ENCODE results near the gene CYB5D1.
A peak's percentile ranks its signal among the peaks of the same experiment; 100 is the strongest.

CYB5D1 gene

GRCh38 chr17:7849751-7850504, 7.9 kb upstream of the CYB5D1 start:
- Histone ChIP-seq H3K4me3 (ENCODE audit: low read length) (no peak overlapping the region), H3K4me1 (ENCODE audit: control insufficient read depth, insufficient read depth, low read length) (peaks cover 8% of the 10 kb centered on the region), H3K9ac (ENCODE audit: low read length) (no peak overlapping the region), H3K36me3 (ENCODE audit: control insufficient read depth, insufficient read depth, low read length) (peaks cover 33% of the 10 kb centered on the region), H3K27me3 (ENCODE audit: control insufficient read depth, insufficient read depth, low read length) (no peaks in the 10 kb centered on the region), H3K27ac (ENCODE audit: low read depth, low read length) (no peak overlapping the region)

- Histone ChIP-seq H3K27me3 (ENCODE audit: control insufficient read depth, insufficient read depth, low read length) (no peaks in the 10 kb centered on the region), H3K27ac (ENCODE audit: low read depth, low read length) (no peak overlapping the region), H3K36me3 (ENCODE audit: control insufficient read depth, insufficient read depth, low read length) (peaks cover 33% of the 10 kb centered on the region), H3K9ac (ENCODE audit: low read length) (no peak overlapping the region), H3K4me3 (ENCODE audit: low read length) (peak overlapping the region; percentile 22), H3K4me1 (ENCODE audit: control insufficient read depth, insufficient read depth, low read length) (no peaks in the 10 kb centered on the region)
These were observed 6.9 kb upstream of the CYB5D1 start for GRCh38 chr17:7850701-7851437.

GRCh38 chr17:7851438-7852261, 6.2 kb upstream of the CYB5D1 start:
- no peak overlapping the region for H3K9ac ChIP-seq (ENCODE audit: low read length)
- peaks cover 8% of the 10 kb centered on the region for H3K4me1 ChIP-seq (ENCODE audit: control insufficient read depth, insufficient read depth, low read length)
- H3K4me3 ChIP-seq (ENCODE audit: low read length): peak overlapping the region; percentile 22
- H3K27ac ChIP-seq (ENCODE audit: low read depth, low read length): peak overlapping the region; percentile 8
- peaks cover 26% of the 10 kb centered on the region for H3K36me3 ChIP-seq (ENCODE audit: control insufficient read depth, insufficient read depth, low read length)
- no peaks in the 10 kb centered on the region for H3K27me3 ChIP-seq (ENCODE audit: control insufficient read depth, insufficient read depth, low read length)

- Histone ChIP-seq H3K36me3 (ENCODE audit: control insufficient read depth, insufficient read depth, low read length) (peaks cover 21% of the 10 kb centered on the region), H3K27ac (ENCODE audit: low read depth, low read length) (no peak overlapping the region), H3K4me3 (ENCODE audit: low read length) (no peak overlapping the region), H3K27me3 (ENCODE audit: control insufficient read depth, insufficient read depth, low read length) (no peaks in the 10 kb centered on the region), H3K4me1 (ENCODE audit: control insufficient read depth, insufficient read depth, low read length) (peaks cover 8% of the 10 kb centered on the region), H3K9ac (ENCODE audit: low read length) (no peak overlapping the region)
These were observed 5.5 kb upstream of the CYB5D1 start for GRCh38 chr17:7852262-7852670.

- Histone ChIP-seq H3K4me3 (ENCODE audit: low read length) (no peak overlapping the region), H3K36me3 (ENCODE audit: control insufficient read depth, insufficient read depth, low read length) (peaks cover 21% of the 10 kb centered on the region), H3K9ac (ENCODE audit: low read length) (no peak overlapping the region), H3K27ac (ENCODE audit: low read depth, low read length) (no peak overlapping the region), H3K27me3 (ENCODE audit: control insufficient read depth, insufficient read depth, low read length) (no peaks in the 10 kb centered on the region), H3K4me1 (ENCODE audit: control insufficient read depth, insufficient read depth, low read length) (peaks cover 8% of the 10 kb centered on the region)
These were observed 4.7 kb upstream of the CYB5D1 start for GRCh38 chr17:7852919-7853690.

- H3K4me1 ChIP-seq (ENCODE audit: control insufficient read depth, insufficient read depth, low read length): peaks cover 10% of the 10 kb centered on the region
- no peak overlapping the region for H3K4me3 ChIP-seq (ENCODE audit: low read length)
- H3K27me3 ChIP-seq (ENCODE audit: control insufficient read depth, insufficient read depth, low read length): no peaks in the 10 kb centered on the region
- H3K9ac ChIP-seq (ENCODE audit: low read length): no peak overlapping the region
- peaks cover 21% of the 10 kb centered on the region for H3K36me3 ChIP-seq (ENCODE audit: control insufficient read depth, insufficient read depth, low read length)
- H3K27ac ChIP-seq (ENCODE audit: low read depth, low read length): no peak overlapping the region
These were observed 4.1 kb upstream of the CYB5D1 start for GRCh38 chr17:7853691-7854038.

- Histone ChIP-seq H3K27ac (ENCODE audit: low read depth, low read length) (no peak overlapping the region), H3K9ac (ENCODE audit: low read length) (no peak overlapping the region), H3K4me3 (ENCODE audit: low read length) (no peak overlapping the region), H3K36me3 (ENCODE audit: control insufficient read depth, insufficient read depth, low read length) (peaks cover 20% of the 10 kb centered on the region), H3K27me3 (ENCODE audit: control insufficient read depth, insufficient read depth, low read length) (no peaks in the 10 kb centered on the region), H3K4me1 (ENCODE audit: control insufficient read depth, insufficient read depth, low read length) (peaks cover 15% of the 10 kb centered on the region)
These were observed 3.6 kb upstream of the CYB5D1 start for GRCh38 chr17:7854078-7854777.

- Histone ChIP-seq H3K27me3 (ENCODE audit: control insufficient read depth, insufficient read depth, low read length) (no peaks in the 10 kb centered on the region), H3K4me1 (ENCODE audit: control insufficient read depth, insufficient read depth, low read length) (peaks cover 15% of the 10 kb centered on the region), H3K27ac (ENCODE audit: low read depth, low read length) (peak within 1 kb of the TSS; percentile 3), H3K4me3 (ENCODE audit: low read length) (peak within 1 kb of the TSS; percentile 94), H3K9ac (ENCODE audit: low read length) (no peak within 1 kb of the TSS), H3K36me3 (ENCODE audit: control insufficient read depth, insufficient read depth, low read length) (peaks cover 13% of the 10 kb centered on the region)
These were observed 2.7 kb upstream of the CYB5D1 start, which contains the start of gene TMEM88 for GRCh38 chr17:7854851-7855659. TSS of gene TMEM88 (plus strand) at chr17:7855066. CDS start at chr17:7855075, 9 bp downstream.

GRCh38 chr17:7855660-7856010, 2.2 kb upstream of the CYB5D1 start:
- peak overlapping the region; percentile 3 for H3K27ac ChIP-seq (ENCODE audit: low read depth, low read length)
- H3K4me3 ChIP-seq (ENCODE audit: low read length): peak overlapping the region; percentile 94
- H3K4me1 ChIP-seq (ENCODE audit: control insufficient read depth, insufficient read depth, low read length): peaks cover 15% of the 10 kb centered on the region
- H3K27me3 ChIP-seq (ENCODE audit: control insufficient read depth, insufficient read depth, low read length): no peaks in the 10 kb centered on the region
- H3K36me3 ChIP-seq (ENCODE audit: control insufficient read depth, insufficient read depth, low read length): peaks cover 11% of the 10 kb centered on the region
- no peak overlapping the region for H3K9ac ChIP-seq (ENCODE audit: low read length)

GRCh38 chr17:7856011-7856810, 1.6 kb upstream of the CYB5D1 start:
- H3K27me3 ChIP-seq (ENCODE audit: control insufficient read depth, insufficient read depth, low read length): no peaks in the 10 kb centered on the region
- H3K27ac ChIP-seq (ENCODE audit: low read depth, low read length): peak overlapping the region; percentile 92
- H3K4me3 ChIP-seq (ENCODE audit: low read length): peak overlapping the region; percentile 94
- peaks cover 15% of the 10 kb centered on the region for H3K4me1 ChIP-seq (ENCODE audit: control insufficient read depth, insufficient read depth, low read length)
- H3K36me3 ChIP-seq (ENCODE audit: control insufficient read depth, insufficient read depth, low read length): peaks cover 7% of the 10 kb centered on the region
- H3K9ac ChIP-seq (ENCODE audit: low read length): peak overlapping the region; percentile 35
